GM18951 (cell line): ENCODE data around the gene DHX36.

Experiments
- POLR2A ChIP-seq: IDR thresholded peaks from 4 replicates; pipeline ENCODE4 v1.6.1; 2011; ENCODE audit warnings: mild to moderate bottlenecking; ENCODE audit not compliant: insufficient read length, insufficient read depth; ENCODE audit errors: extremely low read depth
- in situ Hi-C: fragments of 300-500 bp; cut with MboI; formaldehyde crosslinking; loops from one replicate; pipeline ENCODE4 v1.12.0; 2022; ENCODE audit warnings: low sequenced_read_pairs, mixed read lengths, inconsistent platforms; ENCODE audit not compliant: unreplicated experiment

DHX36 gene

GRCh38 chr3:154316974-154317767, 7.1 kb downstream of the DHX36 start:
- in situ Hi-C loops: no loop called here

GRCh38 chr3:154314152-154314551, 10.1 kb downstream of the DHX36 start:
- in situ Hi-C loops: no loop called here
- TF ChIP-seq POLR2A: no peak

More at GRCh38 chr3:154316974-154317767, 7.1 kb downstream of the DHX36 start:
- no peak for TF ChIP-seq POLR2A

GRCh38 chr3:154310840-154311239, 13.4 kb downstream of the DHX36 start:
- in situ Hi-C loops: no loop called here
- no peak for TF ChIP-seq POLR2A

GRCh38 chr3:154307363-154307762, 16.9 kb downstream of the DHX36 start:
- no peak for TF ChIP-seq POLR2A
- in situ Hi-C loops: no loop called here

GRCh38 chr3:154304936-154305335, 19.4 kb downstream of the DHX36 start:
- TF ChIP-seq POLR2A: no peak
- in situ Hi-C loops: no loop called here

- no peak for TF ChIP-seq POLR2A
- in situ Hi-C loops: no loop called here
Observed at GRCh38 chr3:154304116-154304786, 20.0 kb downstream of the DHX36 start.

GRCh38 chr3:154301561-154301960, 22.7 kb downstream of the DHX36 start:
- TF ChIP-seq POLR2A: no peak
- in situ Hi-C loops: no loop called here

- in situ Hi-C loops: no loop called here
- no peak for TF ChIP-seq POLR2A
Observed at GRCh38 chr3:154294016-154294415, 30.3 kb downstream of the DHX36 start.

- in situ Hi-C loops: no loop called here
- TF ChIP-seq POLR2A: no peak
Observed at GRCh38 chr3:154290187-154290586, 34.1 kb downstream of the DHX36 start.

GRCh38 chr3:154285221-154285620, 39.1 kb downstream of the DHX36 start:
- in situ Hi-C loops: no loop called here
- TF ChIP-seq POLR2A: no peak

- in situ Hi-C loops: no loop called here
- no peak for TF ChIP-seq POLR2A
Observed at GRCh38 chr3:154280161-154280560, 44.1 kb downstream of the DHX36 start.

- in situ Hi-C loops: no loop called here
Observed at GRCh38 chr3:154275965-154276364, 48.3 kb downstream of the DHX36 start.

GRCh38 chr3:154275292-154275691, 49.0 kb downstream of the DHX36 start:
- in situ Hi-C loops: no loop called here

More at GRCh38 chr3:154275965-154276364, 48.3 kb downstream of the DHX36 start:
- no peak for TF ChIP-seq POLR2A

GRCh38 chr3:154274348-154274747, 49.9 kb downstream of the DHX36 start:
- in situ Hi-C loops: no loop called here
- no peak for TF ChIP-seq POLR2A

More at GRCh38 chr3:154275292-154275691, 49.0 kb downstream of the DHX36 start:
- TF ChIP-seq POLR2A: no peak
